ENCODE results near the gene SAPCD2.

DNA sequence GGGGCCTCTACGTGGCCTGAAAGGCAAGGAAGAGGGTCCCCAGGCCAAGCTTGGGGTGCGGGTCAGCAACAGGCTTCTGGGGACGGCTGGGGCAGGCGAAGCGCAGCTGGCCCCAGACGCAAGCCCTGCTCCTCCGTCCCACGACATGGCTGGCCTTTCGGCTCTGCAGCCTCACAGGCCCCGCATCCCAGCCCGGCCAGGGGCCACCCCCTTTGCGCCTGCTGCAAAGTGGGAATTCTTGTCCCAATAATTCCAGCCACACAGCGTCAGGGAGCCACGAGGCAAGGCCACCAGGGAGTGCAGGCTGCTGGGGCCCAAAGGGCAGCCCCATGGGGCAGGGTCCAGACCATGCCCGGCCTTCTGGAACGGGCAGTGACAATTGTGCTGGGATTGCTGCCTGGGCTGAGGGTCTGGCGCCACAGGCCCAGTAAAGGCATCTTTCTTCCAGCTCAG is 15.4 kb downstream of the SAPCD2 start:
- TF ChIP-seq, protein P1, sequence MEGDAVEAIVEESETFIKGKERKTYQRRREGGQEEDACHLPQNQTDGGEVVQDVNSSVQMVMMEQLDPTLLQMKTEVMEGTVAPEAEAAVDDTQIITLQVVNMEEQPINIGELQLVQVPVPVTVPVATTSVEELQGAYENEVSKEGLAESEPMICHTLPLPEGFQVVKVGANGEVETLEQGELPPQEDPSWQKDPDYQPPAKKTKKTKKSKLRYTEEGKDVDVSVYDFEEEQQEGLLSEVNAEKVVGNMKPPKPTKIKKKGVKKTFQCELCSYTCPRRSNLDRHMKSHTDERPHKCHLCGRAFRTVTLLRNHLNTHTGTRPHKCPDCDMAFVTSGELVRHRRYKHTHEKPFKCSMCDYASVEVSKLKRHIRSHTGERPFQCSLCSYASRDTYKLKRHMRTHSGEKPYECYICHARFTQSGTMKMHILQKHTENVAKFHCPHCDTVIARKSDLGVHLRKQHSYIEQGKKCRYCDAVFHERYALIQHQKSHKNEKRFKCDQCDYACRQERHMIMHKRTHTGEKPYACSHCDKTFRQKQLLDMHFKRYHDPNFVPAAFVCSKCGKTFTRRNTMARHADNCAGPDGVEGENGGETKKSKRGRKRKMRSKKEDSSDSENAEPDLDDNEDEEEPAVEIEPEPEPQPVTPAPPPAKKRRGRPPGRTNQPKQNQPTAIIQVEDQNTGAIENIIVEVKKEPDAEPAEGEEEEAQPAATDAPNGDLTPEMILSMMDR (IDR thresholded peaks at IDR 0.05; ENCODE audit: low read depth, low read length, poor library complexity, severe bottlenecking): no peak
- TF ChIP-seq EZH2phosphoT487 (IDR thresholded peaks at IDR 0.05; ENCODE audit: borderline replicate concordance, low read length): no peak
